Measurements from ENCODE around the gene ZFP30. TPM values are rescaled to one million over a fixed set of nuclear protein-coding genes. Genes with fewer than 3 reads are reported as not detected.

Gene ZFP30
- total and polyA plus RNA-seq, 2 of the 13 experiments (the other 11 are each of a cell fraction or from before 2014, with no cell fraction given), result 3.4 to 19.2 TPM

DNA sequence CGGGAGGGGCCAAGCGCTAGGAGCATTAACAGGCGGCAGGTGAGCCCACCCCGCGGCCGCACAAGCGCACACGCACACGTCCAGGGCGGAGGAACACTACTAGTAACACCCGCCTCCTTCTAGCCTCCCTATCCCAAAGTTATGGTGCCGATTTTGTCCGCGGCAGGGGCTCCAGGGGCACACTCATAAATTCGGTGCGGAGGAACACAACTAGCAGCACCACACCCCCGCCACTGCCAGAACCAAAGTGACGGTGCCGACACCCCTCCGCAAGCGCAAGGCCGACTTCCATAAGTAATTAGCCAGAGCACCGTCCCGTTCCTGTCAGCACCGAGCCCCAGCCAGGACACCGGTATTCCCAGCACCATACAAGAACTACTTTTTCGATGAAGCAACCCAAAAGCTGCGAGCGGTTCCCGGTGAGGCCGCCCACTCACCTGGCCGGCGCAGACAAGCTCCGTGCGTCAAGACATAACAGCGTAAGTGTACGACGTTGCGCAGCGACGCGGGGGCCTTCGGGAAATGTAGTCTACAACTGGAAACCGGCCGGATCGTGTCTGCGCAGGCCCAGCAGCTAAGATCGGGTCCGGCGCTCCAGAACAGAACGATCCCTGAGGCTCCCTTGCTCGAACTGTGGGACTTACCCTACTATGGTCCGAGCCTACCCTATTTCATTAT lies 60.8 kb downstream of the ZFP30 start, which contains the start of the genes ZNF540 and ZNF571 (continued):
- peak; percentile 44 for TF ChIP-seq U2AF1 (optimal IDR thresholded peaks at IDR 0.05; ENCODE audit: low read depth, low read length)
- TF ChIP-seq ZNF260 (CRISPR knock-in tag; IDR thresholded peaks at IDR 0.05; ENCODE audit: borderline replicate concordance, low read depth), result no peak
- peak; percentile 77 for TF ChIP-seq XRCC5 (optimal IDR thresholded peaks at IDR 0.05; ENCODE audit: low read length)
- TF ChIP-seq, protein P1, sequence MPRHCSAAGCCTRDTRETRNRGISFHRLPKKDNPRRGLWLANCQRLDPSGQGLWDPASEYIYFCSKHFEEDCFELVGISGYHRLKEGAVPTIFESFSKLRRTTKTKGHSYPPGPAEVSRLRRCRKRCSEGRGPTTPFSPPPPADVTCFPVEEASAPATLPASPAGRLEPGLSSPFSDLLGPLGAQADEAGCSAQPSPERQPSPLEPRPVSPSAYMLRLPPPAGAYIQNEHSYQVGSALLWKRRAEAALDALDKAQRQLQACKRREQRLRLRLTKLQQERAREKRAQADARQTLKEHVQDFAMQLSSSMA (CRISPR knock-in tag; IDR thresholded peaks at IDR 0.05), result no peak
- peak; percentile 13; the same call in 1 of the 2 replicates for TF ChIP-seq RXRB (CRISPR knock-in tag; IDR thresholded peaks at IDR 0.05; ENCODE audit: borderline replicate concordance)
- TF ChIP-seq ZNF431 (CRISPR knock-in tag; IDR thresholded peaks at IDR 0.05; ENCODE audit: borderline replicate concordance, low read depth), result no peak
- TF ChIP-seq RFX3 (CRISPR knock-in tag; IDR thresholded peaks at IDR 0.05), result peak; percentile 28; the same call in 1 of the 2 replicates
- no peak for TF ChIP-seq SMYD3 (CRISPR knock-in tag; IDR thresholded peaks at IDR 0.05)
- TF ChIP-seq GATA4 (IDR thresholded peaks at IDR 0.05; ENCODE audit: borderline replicate concordance, low read depth), result no peak
- TF ChIP-seq MAFG (CRISPR knock-in tag; IDR thresholded peaks at IDR 0.05), result no peak
- no peak for TF ChIP-seq GPN1 (CRISPR knock-in tag; IDR thresholded peaks at IDR 0.05; ENCODE audit: borderline replicate concordance)
- no peak for TF ChIP-seq PPARG (CRISPR knock-in tag; conservative IDR thresholded peaks at IDR 0.05)
- no peak for TF ChIP-seq ZFP82 (CRISPR knock-in tag; IDR thresholded peaks at IDR 0.05; ENCODE audit: borderline replicate concordance)
- TF ChIP-seq, protein P2, sequence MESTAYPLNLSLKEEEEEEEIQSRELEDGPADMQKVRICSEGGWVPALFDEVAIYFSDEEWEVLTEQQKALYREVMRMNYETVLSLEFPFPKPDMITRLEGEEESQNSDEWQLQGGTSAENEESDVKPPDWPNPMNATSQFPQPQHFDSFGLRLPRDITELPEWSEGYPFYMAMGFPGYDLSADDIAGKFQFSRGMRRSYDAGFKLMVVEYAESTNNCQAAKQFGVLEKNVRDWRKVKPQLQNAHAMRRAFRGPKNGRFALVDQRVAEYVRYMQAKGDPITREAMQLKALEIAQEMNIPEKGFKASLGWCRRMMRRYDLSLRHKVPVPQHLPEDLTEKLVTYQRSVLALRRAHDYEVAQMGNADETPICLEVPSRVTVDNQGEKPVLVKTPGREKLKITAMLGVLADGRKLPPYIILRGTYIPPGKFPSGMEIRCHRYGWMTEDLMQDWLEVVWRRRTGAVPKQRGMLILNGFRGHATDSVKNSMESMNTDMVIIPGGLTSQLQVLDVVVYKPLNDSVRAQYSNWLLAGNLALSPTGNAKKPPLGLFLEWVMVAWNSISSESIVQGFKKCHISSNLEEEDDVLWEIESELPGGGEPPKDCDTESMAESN (CRISPR knock-in tag; conservative IDR thresholded peaks at IDR 0.05), result no peak
- peak; percentile 44; the same call in 1 of the 2 replicates for TF ChIP-seq ZNF772 (CRISPR knock-in tag; IDR thresholded peaks at IDR 0.05)
- no peak for TF ChIP-seq ZNF614 (CRISPR knock-in tag; IDR thresholded peaks at IDR 0.05; ENCODE audit: borderline replicate concordance)
- TF ChIP-seq FLYWCH1 (CRISPR knock-in tag; IDR thresholded peaks at IDR 0.05), result no peak
- TF ChIP-seq GATAD1 (CRISPR knock-in tag; IDR thresholded peaks at IDR 0.05), result peak; percentile 82
- peak; percentile 77; the same call in 1 of the 2 replicates for TF ChIP-seq EED (CRISPR knock-in tag; IDR thresholded peaks at IDR 0.05)
- TF ChIP-seq ZNF331 (CRISPR knock-in tag; IDR thresholded peaks at IDR 0.05), result 0 out of 2 replicates have a peak, but pooled peaks have one; percentile 9
- TF ChIP-seq NFATC3 (CRISPR knock-in tag; IDR thresholded peaks at IDR 0.05), result no peak
- 0 out of 2 replicates have a peak, but pooled peaks have one; percentile 40 for TF ChIP-seq MED13 (CRISPR knock-in tag; IDR thresholded peaks at IDR 0.05)
- no peak for TF ChIP-seq ZNF609 (CRISPR knock-in tag; IDR thresholded peaks at IDR 0.05; ENCODE audit: borderline replicate concordance)
